Cardiac septum (tissue), 1 donor: ENCODE data around the gene PPM1L. TPM values are rescaled to one million over a fixed set of nuclear protein-coding genes. Genes with fewer than 3 reads are reported as not detected.

Source experiments
- DNase-seq: peaks from one replicate; pipeline ENCODE4 v3.0.0-alpha.2; 2020; ENCODE audit warnings: low spot score
- intact Hi-C: fragments of 100-400 bp; cut with DNase I; formaldehyde crosslinking; loops from one replicate; pipeline ENCODE4 v1.14.0; 2022
- total RNA-seq: library from RNA; stranded (reverse); fragmentation: NEBNext Ultra II Directional; extraction: Animal tissue kit (Norgen Biotek cat#: 25700); gene quantifications from one replicate; pipeline ENCODE4 v1.2.1, GENCODE V29; 2021
- donor health status: DM: no; HTN: no; CAD: no.

The PPM1L gene
- total RNA-seq, 1 donor from 2014 or later, result 28.8 TPM

DNA sequence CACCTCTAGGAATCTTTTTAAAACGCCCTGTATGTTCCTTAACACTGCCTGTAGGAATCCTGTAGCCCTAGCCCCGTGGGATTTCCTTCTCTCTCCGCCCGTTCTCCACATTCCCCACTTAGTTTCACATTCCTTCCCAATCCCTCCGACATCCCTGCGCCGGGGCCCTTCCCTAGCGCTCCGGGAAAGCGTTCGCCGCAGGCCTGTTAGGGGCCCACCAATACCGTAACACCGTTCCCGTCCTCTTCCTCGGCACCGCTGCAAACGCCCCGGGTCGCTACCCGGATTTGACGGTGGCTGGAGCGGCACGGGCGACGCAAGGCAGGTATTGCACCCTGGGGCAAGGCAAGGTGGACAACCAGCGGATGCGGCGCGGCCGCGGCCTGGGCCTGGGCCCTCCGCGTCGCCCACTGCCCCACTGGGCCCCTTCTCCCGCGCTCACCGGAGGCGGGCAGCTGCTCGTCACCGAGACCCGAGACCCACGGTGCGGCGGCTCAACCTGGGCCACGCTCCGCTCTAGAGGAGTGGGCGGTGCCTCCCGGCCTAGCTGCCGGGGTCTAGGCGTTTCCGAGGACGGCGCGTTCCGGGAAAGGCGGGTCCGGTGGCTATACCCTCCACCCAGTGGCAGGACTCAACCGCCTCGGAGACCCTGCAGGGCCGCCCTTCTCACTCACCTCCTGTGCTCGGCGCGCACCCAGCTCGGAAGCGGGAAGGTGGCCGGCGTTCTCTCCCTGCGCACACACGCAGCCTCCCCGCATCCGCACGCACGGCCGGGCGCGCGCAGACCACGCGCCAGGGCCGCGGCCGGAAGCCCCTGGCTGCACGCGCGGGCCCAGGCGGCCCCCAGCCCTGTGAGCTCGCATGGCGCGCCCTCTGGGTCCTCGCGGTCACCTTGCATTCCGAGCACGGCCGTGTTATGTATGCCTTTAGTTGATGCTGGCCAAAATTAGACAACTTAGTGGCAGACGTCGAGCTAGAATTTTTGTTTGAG is 348.8 kb downstream of the PPM1L start, which contains the start of gene B3GALNT1:
Gene B3GALNT1, minus strand, starts transcription at position 789 of the 991 bp plus-strand sequence. CDS start 18,595 bp downstream, outside the sequence.
- intact Hi-C loops, result loop anchor here (5.0 to 10.0 kb wide), 4 partner anchors 62 to 540 kb away; partner anchors contain the start of gene KPNA4

DNA sequence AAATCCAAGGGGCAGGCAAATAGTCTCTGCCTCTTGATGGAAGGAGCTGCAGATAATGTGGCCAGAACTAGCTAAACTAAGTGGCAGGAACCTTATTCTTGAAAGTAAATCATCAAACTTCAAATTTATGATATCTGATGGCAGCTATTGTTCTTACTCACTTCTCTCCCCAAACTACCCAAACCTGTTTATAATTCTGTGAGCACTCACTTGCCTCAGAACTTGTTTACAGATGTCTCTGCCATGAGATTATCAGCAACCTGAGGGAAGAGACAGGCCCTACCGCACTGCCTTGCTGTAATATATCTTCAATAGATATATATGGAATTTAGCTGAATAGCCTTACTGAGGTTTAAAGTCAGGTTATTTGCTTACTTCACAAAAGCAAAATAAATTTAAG is 351.3 kb downstream of the PPM1L start:
- no peak for DNase-seq
- intact Hi-C loops, result loop anchor here (5.0 to 10.0 kb wide), 4 partner anchors 60 to 543 kb away; partner anchors contain the start of gene KPNA4

More for the DNA sequence above, 348.8 kb downstream of the PPM1L start, which contains the start of gene B3GALNT1:
- peak; percentile 82 for DNase-seq

GRCh38 chr3:161108840-161109239 is 352.8 kb downstream of the PPM1L start:
- DNase-seq, result no peak
- intact Hi-C loops, result loop anchor here (5.0 to 10.0 kb wide), 4 partner anchors 58 to 544 kb away; partner anchors contain the start of gene KPNA4

DNA sequence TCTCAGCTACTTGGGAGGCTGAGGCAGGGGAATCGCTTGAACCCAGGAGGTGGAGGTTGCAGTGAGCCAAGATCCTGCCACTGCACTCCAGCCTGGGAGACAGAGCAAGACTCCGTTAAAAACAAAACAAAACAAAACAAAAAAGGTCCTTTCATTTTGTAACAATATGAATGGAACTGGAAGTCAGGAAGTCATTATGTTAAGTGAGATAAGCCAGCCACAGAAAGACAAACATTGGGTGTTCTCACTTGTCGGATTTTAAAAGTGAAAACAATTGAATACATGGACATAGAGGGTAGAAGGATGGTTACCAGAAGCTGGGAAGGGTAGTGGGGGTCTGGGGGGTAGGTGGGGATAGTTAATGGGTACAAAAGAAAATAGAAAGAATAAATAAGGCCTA is 361.6 kb downstream of the PPM1L start:
- intact Hi-C loops, result no loop called here
- no peak for DNase-seq

DNA sequence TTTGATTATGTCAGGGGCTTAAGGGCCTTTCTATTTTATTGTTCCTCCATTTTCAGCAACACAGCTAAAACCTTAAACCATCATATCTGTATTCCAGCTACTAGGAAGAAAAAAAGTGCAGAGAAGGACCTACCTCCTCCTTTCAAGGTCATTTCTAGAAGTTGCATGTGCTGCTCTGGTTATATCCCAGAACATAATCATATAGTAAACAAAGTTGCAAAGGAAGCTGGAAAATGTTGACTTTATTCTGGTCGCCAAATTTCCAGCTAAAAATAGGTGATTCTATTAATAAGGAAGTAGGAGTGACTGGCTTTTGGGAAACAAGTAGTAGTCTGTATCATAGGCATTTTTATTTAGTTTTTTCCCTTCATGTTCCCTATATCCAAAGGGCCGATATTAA is 370.5 kb downstream of the PPM1L start:
- intact Hi-C loops, result no loop called here
- no peak for DNase-seq

Other genes starting within 250 kb of the PPM1L start
- gene KPNA4, start 190.7 kb upstream of the PPM1L start, total RNA-seq, result 144 TPM
- gene ARL14, start 79.1 kb upstream of the PPM1L start, total RNA-seq, result not detected